Heart left ventricle (tissue), 16 donors: ENCODE data around the gene LCN9. TPM values are rescaled to one million over a fixed set of nuclear protein-coding genes. Genes with fewer than 3 reads are reported as not detected.

Experiments used
- ATAC-seq, 4 donors: fragments of 200-7000 bp; cut with Tn5 transposase; one replicate each; pipeline ENCODE4 v1.9.1; 2020 to 2022; ENCODE audit warnings: moderate library complexity in 4 of 4, mild to moderate bottlenecking in 3 of 4, moderate number of reproducible peaks in 1 of 4
- DNase-seq, 5 donors: peaks; one replicate each; pipeline ENCODE4 v3.0.0-alpha.2; 2020
- H3K27ac ChIP-seq, 12 donors: fragments of 200-600 bp; sonication (generic) in 4 of 12; one replicate each; pipeline versions ENCODE4 v1.5.0 to v1.8.0; 2016 to 2022; ENCODE audit warnings: mild to moderate bottlenecking in 2 of 12
- H3K27me3 ChIP-seq, 9 donors: fragments of 200-600 bp; sonication (generic) in 2 of 9; one replicate each; pipeline versions ENCODE4 v1.5.1 to v1.8.0; 2016 to 2022; ENCODE audit warnings: mild to moderate bottlenecking in 3 of 9
- H3K36me3 ChIP-seq, 9 donors: fragments of 200-600 bp; sonication (generic) in 2 of 9; one replicate each; pipeline versions ENCODE4 v1.5.0 to v1.8.0; 2018 to 2022; ENCODE audit warnings: mild to moderate bottlenecking in 2 of 9
- H3K4me1 ChIP-seq, 12 donors: fragments of 200-600 bp; sonication (generic) in 4 of 12; one replicate each; pipeline versions ENCODE4 v1.5.0 to v1.8.0; 2016 to 2022; ENCODE audit warnings: mild to moderate bottlenecking in 3 of 12
- H3K4me3 ChIP-seq, 12 donors: fragments of 200-600 bp; sonication (generic) in 4 of 12; one replicate each; pipeline versions ENCODE4 v1.5.0 to v1.8.0; 2017 to 2022; ENCODE audit warnings: mild to moderate bottlenecking in 9 of 12, moderate library complexity in 4 of 12
- H3K9me3 ChIP-seq, 12 donors: fragments of 200-600 bp; sonication (generic) in 4 of 12; one replicate each; pipeline versions ENCODE4 v1.5.0 to v1.8.0; 2016 to 2022; ENCODE audit warnings: mild to moderate bottlenecking in 1 of 12
- POLR2A ChIP-seq, 2 donors: fragments of 450-650 bp; IDR thresholded peaks; one replicate each; pipeline ENCODE4 v1.6.1; 2017; ENCODE audit warnings: antibody characterized with exemption in 2 of 2, mild to moderate bottlenecking in 2 of 2, moderate library complexity in 2 of 2
- WGBS, 4 donors: extraction: QIAGEN DNeasy Blood & Tissue Kit in 2 of 4; methylation state at CpG; one replicate each; pipeline versions ENCODE4 v1.1.5 to v1.1.7; 2013 to 2018; 5-methylcytosine and 5-hydroxymethylcytosine counted together
- intact Hi-C, 10 donors: fragments of 100-400 bp; cut with DNase I; formaldehyde crosslinking; loops; one replicate each; pipeline versions ENCODE4 v1.11.1 to v1.14.2; 2022
- polyA plus RNA-seq, 2 donors: library from polyadenylated mRNA; stranded (reverse); fragments of 200-250 nt; gene quantifications; one replicate each; pipeline ENCODE4 v1.2.3, GENCODE V29; 2013
- total RNA-seq, 9 donors: library from RNA; depleted of rRNA in 2 of 9; stranded (reverse); fragments of >200 nt in 2 of 9; fragmentation: NEBNext Ultra II Directional in 3 of 9; extraction: Animal tissue kit (Norgen Biotek cat#: 25700) in 3 of 9; gene quantifications; one replicate each; pipeline versions ENCODE4 v1.1.0 to v1.2.4, GENCODE V29; 2016 to 2023
- TF ChIP-seq, protein P1 (sequence below), 12 donors: fragments of 200-600 bp; sonication (generic) in 4 of 12; IDR thresholded peaks; one replicate each; pipeline versions ENCODE4 v1.5.0 to v1.8.0; 2018 to 2022; ENCODE audit warnings: antibody characterized with exemption in 12 of 12, mild to moderate bottlenecking in 5 of 12
- donor health status: ischemic (EF 13 %, LVEDD 7.1; RV severe dilation, severe dysfunction).
- donor health status: healthy with polysubstance abuse.
- donor health status: DM: no; HTN: yes; CAD: no.
- donor health status: DM: no; HTN: no; CAD: no.
- donor health status: ischemic (EF 25% LVEDD 6.9; RV normal size, moderate dysfunction).
- donor health status: ischemic (EF 25% LVEDD 5.7; RV mildly dilated, moderate dysfunction).
- donor health status: healthy.
- donor health status: DM: yes; HTN: yes; CAD: no.
- donor health status: ischemic (EF 35%, LVEDD 5.7; RV mildly dilated, moderate dysfunction).
- donor health status: nonischemic (EF 11% LVEDD 7.7; RV severe dilation, severe dysfunction).
- donor health status: DM: yes; HTN: yes; CAD: no.
- donor health status: PGD.
- donor health status: ischemic (EF 29% LVEDD 5.4; RV normal size, mild dysfunction).
- donor health status: nonischemic (EF 23%, LVEDD 6.1; RV moderate dilation, normal function).

Gene LCN9
- total and polyA plus RNA-seq, 11 donors = not detected

DNA sequence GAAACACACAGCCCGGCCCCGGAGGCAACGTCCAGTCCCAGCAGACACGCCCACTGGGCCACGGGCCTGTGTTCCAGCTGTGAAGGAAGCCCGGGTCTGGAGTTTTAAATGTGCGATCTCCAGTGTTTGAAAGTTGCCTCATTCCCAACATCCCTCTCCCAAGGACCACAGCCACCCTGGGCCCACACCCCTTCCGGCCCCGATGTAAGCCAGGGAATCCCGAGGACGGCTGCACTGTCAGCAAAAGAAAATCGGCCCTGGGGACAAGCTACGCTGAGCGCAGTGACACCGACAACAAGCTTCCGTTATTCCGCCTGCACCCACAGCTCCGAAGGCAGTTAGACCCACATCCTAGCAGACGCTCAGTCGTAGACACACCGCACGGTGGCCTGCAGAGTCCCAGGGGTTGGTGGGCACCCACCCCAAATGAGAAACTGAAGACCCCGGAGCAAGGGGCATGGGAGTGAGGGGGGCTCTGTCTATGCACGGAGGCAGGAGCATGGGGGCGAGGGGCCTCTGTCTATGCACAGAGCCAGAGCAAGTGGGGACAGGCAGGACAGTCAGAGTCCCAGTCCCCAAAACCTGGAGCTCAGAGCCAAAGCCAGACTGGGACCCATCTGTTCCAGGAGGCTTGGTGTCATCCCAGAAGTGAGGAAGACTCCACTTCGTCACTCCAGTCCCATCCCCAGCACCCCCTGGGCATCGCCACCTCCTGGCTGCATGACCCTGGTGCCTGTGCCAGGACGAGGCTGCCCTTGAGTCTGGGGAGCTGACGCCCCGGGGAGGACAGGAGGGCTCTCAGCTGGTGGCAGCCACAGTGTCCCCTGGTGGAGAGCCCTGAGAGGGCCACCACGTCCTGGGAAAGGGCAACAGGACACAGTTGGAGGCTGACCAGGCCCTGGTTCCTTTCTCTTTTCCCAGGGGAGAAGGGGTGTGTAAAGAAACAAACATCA, 47.2 kb upstream of the LCN9 start:
- intact Hi-C loops = no loop called here
- H3K27ac ChIP-seq = no peak overlapping the region
- TF ChIP-seq, protein P1, sequence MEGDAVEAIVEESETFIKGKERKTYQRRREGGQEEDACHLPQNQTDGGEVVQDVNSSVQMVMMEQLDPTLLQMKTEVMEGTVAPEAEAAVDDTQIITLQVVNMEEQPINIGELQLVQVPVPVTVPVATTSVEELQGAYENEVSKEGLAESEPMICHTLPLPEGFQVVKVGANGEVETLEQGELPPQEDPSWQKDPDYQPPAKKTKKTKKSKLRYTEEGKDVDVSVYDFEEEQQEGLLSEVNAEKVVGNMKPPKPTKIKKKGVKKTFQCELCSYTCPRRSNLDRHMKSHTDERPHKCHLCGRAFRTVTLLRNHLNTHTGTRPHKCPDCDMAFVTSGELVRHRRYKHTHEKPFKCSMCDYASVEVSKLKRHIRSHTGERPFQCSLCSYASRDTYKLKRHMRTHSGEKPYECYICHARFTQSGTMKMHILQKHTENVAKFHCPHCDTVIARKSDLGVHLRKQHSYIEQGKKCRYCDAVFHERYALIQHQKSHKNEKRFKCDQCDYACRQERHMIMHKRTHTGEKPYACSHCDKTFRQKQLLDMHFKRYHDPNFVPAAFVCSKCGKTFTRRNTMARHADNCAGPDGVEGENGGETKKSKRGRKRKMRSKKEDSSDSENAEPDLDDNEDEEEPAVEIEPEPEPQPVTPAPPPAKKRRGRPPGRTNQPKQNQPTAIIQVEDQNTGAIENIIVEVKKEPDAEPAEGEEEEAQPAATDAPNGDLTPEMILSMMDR (IDR thresholded peaks at IDR 0.05) = peak in 1 of 12 donors; percentile 7
- no peak for TF ChIP-seq POLR2A (IDR thresholded peaks at IDR 0.05)
- H3K36me3 ChIP-seq = no peaks in the 10 kb centered on the region
- H3K27me3 ChIP-seq = peaks cover 0 to 43% (median 4%) of the 10 kb centered on the region in 9 donors
- no peaks in the 10 kb centered on the region for H3K9me3 ChIP-seq
- no peak overlapping the region for H3K4me3 ChIP-seq
- DNase-seq (no peak), ATAC-seq (peak in 1 of 4 donors; percentile 28)
- H3K4me1 ChIP-seq = no peaks in the 10 kb centered on the region
- WGBS, 4 donors = 52 to 68% (median 58%) methylated on average over 19 to 31 of the region's 31 CpGs

- no peak overlapping the region for H3K4me3 ChIP-seq
- TF ChIP-seq, protein P1 (IDR thresholded peaks at IDR 0.05) = no peak
- no peak for TF ChIP-seq POLR2A (IDR thresholded peaks at IDR 0.05)
- peaks cover 0 to 42% (median 4%) of the 10 kb centered on the region in 9 donors for H3K27me3 ChIP-seq
- no peak for DNase-seq
- no peaks in the 10 kb centered on the region for H3K9me3 ChIP-seq
- no peaks in the 10 kb centered on the region for H3K36me3 ChIP-seq
- intact Hi-C loops = no loop called here
- WGBS, 4 donors = 69 to 73% (median 72%) methylated on average over 27 to 34 of the region's 34 CpGs
- no peak for ATAC-seq
- no peaks in the 10 kb centered on the region for H3K4me1 ChIP-seq
- H3K27ac ChIP-seq = no peak overlapping the region
Measured at GRCh38 chr9:135616619-135617537, 46.2 kb upstream of the LCN9 start.

GRCh38 chr9:135617538-135617900, 45.6 kb upstream of the LCN9 start:
- Histone ChIP-seq H3K27ac (no peak overlapping the region), H3K9me3 (no peaks in the 10 kb centered on the region), H3K27me3 (peaks cover 0 to 42% (median 4%) of the 10 kb centered on the region in 9 donors), H3K36me3 (no peaks in the 10 kb centered on the region), H3K4me3 (no peak overlapping the region), H3K4me1 (no peaks in the 10 kb centered on the region)
- DNase-seq (no peak), ATAC-seq (no peak)
- intact Hi-C loops = no loop called here
- TF ChIP-seq, protein P1 (IDR thresholded peaks at IDR 0.05) = no peak
- TF ChIP-seq POLR2A (IDR thresholded peaks at IDR 0.05) = no peak
- WGBS, 4 donors = 77 to 86% (median 81%) methylated on average over 11 to 13 of the region's 13 CpGs

DNA sequence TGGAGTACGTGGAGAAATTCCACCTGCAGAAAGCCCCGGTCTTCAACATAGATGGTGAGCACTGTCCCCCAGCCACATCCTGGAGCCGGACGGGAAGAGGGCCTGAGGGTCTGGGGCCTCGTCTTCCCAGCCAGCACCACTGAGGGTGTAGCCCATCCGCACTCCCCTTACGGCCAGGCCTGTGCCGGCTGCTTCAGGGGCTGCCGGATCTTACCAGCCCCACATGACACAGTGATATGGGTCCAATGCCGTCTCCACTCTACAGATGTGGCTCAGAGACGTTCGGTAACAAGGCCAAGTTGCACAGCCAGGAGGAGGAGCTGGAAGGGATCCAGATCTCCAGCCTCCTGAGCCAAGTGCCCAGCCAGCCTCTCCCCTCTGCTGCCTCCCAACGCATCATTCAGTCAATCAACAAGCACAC, 45.1 kb upstream of the LCN9 start:
- Histone ChIP-seq H3K27ac (no peak overlapping the region), H3K27me3 (peaks cover 0 to 39% (median 4%) of the 10 kb centered on the region in 9 donors), H3K9me3 (no peaks in the 10 kb centered on the region), H3K4me1 (no peaks in the 10 kb centered on the region), H3K4me3 (no peak overlapping the region), H3K36me3 (no peaks in the 10 kb centered on the region)
- TF ChIP-seq, protein P1 (IDR thresholded peaks at IDR 0.05) = no peak
- no peak for TF ChIP-seq POLR2A (IDR thresholded peaks at IDR 0.05)
- WGBS, 4 donors = 72 to 85% (median 77%) methylated on average over 9 to 13 of the region's 13 CpGs
- intact Hi-C loops = no loop called here
- ATAC-seq (no peak), DNase-seq (no peak)
